PC-9 (cell line): ENCODE measurements around the gene RNF112. TPM values are rescaled to one million over a fixed set of nuclear protein-coding genes. Genes with fewer than 3 reads are reported as not detected.

Experiments used
- Bru-seq: library from RNA; stranded (reverse); fragments of 400-500 nt; gene quantifications from one replicate; lab custom pipeline; 2021; lab: Mats Ljungman, UMichigan
- BruChase-seq, 2 experiments: library from RNA; stranded (reverse); fragments of 400-500 nt; gene quantifications; one replicate each; lab custom pipeline; 2021; lab: Mats Ljungman, UMichigan
- BruUV-seq: library from RNA; stranded (reverse); fragments of 400-500 nt; replicated peaks from 2 replicates; lab custom pipeline; 2021; lab: Mats Ljungman, UMichigan
- CTCF ChIA-PET: fragments of 300-600 bp; sonication (Branson Sonifier 250); formaldehyde crosslinking; loops from one replicate; lab custom pipeline; 2022; ENCODE audit warnings: antibody characterized with exemption; lab: Charles Lee
- POLR2A ChIA-PET: fragments of 300-600 bp; sonication (Branson Sonifier 250); formaldehyde crosslinking; loops from one replicate; lab custom pipeline; 2022; ENCODE audit warnings: antibody characterized with exemption; ENCODE audit not compliant: unreplicated experiment; lab: Charles Lee
- DNase-seq, 2 experiments: peaks; one replicate each; pipeline versions ENCODE4 v3.0.0 to v3.0.0-alpha.2; 2015 to 2022; ENCODE audit warnings: mixed read lengths in 1 of 2
- H2AFZ ChIP-seq: fragments of 200-600 bp; sonication (generic); 2 replicates; pipeline ENCODE4 v1.8.1; 2017; ENCODE audit warnings: antibody characterized with exemption
- H3F3A ChIP-seq: fragments of 200-600 bp; sonication (generic); 2 replicates; pipeline ENCODE4 v1.8.1; 2017; ENCODE audit warnings: antibody characterized with exemption, mild to moderate bottlenecking, low read depth; ENCODE audit not compliant: insufficient read depth
- H3K27ac ChIP-seq: fragments of 200-600 bp; sonication (generic); 2 replicates; pipeline ENCODE4 v1.6.1; 2016; ENCODE audit warnings: mixed run types
- H3K27me3 ChIP-seq: fragments of 200-600 bp; sonication (generic); 2 replicates; pipeline ENCODE4 v1.6.1; 2016; ENCODE audit warnings: low read depth, mixed run types; ENCODE audit not compliant: insufficient read depth
- H3K36me3 ChIP-seq: fragments of 200-600 bp; sonication (generic); 2 replicates; pipeline ENCODE4 v1.6.1; 2016; ENCODE audit warnings: low read depth, mixed run types
- H3K4me1 ChIP-seq: fragments of 200-600 bp; sonication (generic); replicated peaks from 2 replicates; pipeline ENCODE4 v1.6.1; 2016; ENCODE audit warnings: mixed run types; ENCODE audit not compliant: insufficient read depth
- H3K4me2 ChIP-seq: fragments of 200-600 bp; sonication (generic); 2 replicates; pipeline ENCODE4 v1.6.1; 2017; ENCODE audit warnings: mixed run types
- H3K4me3 ChIP-seq: fragments of 200-600 bp; sonication (generic); 2 replicates; pipeline ENCODE4 v1.6.1; 2016; ENCODE audit warnings: mixed run types
- H3K79me2 ChIP-seq: fragments of 200-600 bp; sonication (generic); 2 replicates; pipeline ENCODE4 v1.6.1; 2017; ENCODE audit warnings: low read depth, mixed run types
- H3K9me2 ChIP-seq: fragments of 200-600 bp; sonication (generic); 2 replicates; pipeline ENCODE4 v1.8.1; 2017; ENCODE audit warnings: mild to moderate bottlenecking; ENCODE audit not compliant: insufficient read depth
- H3K9me3 ChIP-seq: fragments of 200-600 bp; sonication (generic); 2 replicates; pipeline ENCODE4 v1.8.1; 2016; ENCODE audit warnings: low read depth; ENCODE audit not compliant: insufficient read depth
- H4K20me1 ChIP-seq: fragments of 200-600 bp; sonication (generic); 2 replicates; pipeline ENCODE4 v1.8.1; 2017; ENCODE audit not compliant: insufficient read depth
- CTCF ChIP-seq: fragments of 200-600 bp; sonication (generic); conservative IDR thresholded peaks from 2 replicates; pipeline ENCODE4 v1.6.1; 2017; ENCODE audit warnings: mixed run types, antibody characterized with exemption, mild to moderate bottlenecking, moderate library complexity
- EZH2 ChIP-seq: fragments of 200-600 bp; sonication (generic); IDR thresholded peaks from 2 replicates; pipeline ENCODE4 v1.8.0; 2017; ENCODE audit warnings: antibody characterized with exemption, low read depth
- intact Hi-C: fragments of 100-400 bp; cut with micrococcal nuclease; formaldehyde crosslinking; loops from one replicate; pipeline ENCODE4 v1.10.0; 2022; ENCODE audit not compliant: unreplicated experiment
- long read RNA-seq: library from polyadenylated mRNA; stranded (forward); transcript quantifications from one replicate; pipeline ENCODE4 v2.0.0, GENCODE V29; 2022
- total RNA-seq: library from RNA; stranded (reverse); gene quantifications from 2 replicates; pipeline ENCODE4 v1.2.3, GENCODE V29; 2021

Gene RNF112
- total RNA-seq (2.0 and 2.3 TPM in 2 replicates), Bru-seq, nascent RNA (percentile 9 among the genes with signal in this experiment), BruChase-seq, experiment 1, labeled RNA remaining after a 2-hour chase (percentile 39 among the genes with signal in this experiment), BruChase-seq, experiment 2, labeled RNA remaining after a 6-hour chase (percentile 27 among the genes with signal in this experiment)
- long read RNA-seq, partial matches to known transcripts = 0 of 1 reads
- long read RNA-seq, other reads (novel, unspliced or antisense) = 1 of 1 reads

DNA sequence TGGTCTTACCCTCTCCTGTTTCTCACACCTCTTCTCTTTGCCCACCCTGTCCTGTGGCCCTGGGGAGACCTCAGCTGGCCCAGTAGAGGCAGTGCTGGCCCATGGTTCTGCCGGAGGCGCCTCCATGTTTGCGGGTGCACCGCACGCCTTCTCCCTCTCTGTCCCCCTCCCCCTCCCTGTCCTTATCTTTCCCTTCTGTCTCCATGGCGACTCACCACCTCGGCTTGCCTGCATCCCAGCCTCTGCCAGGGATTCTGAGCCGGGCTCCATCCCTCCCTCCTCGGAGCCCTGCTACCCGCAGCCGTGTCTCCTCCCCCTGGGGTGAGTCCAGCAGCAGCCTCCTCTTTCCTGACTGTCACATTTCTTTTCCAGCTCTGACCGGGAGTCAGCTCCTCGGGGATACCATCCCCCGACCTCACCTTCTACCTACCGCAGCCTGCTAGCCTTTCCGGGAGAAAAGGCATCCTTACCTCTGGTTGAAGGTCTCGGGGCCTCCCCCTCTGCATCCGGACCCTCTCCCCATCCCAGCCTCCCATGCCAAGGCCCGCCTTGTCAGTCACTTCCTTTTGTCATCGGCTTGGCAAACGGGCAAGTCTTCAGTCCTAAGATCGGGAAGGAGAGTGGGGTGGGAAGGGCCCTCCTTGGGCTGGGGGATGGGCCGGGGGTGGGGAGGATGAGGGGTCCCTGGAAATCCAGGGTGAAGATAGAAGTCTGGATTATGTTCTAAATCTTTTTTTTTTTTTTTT is at the start of gene RNF112:
Gene RNF112 (plus strand): TSS at position 358 of the 746 bp plus-strand sequence. CDS start 177 bp downstream, at position 535.
- CTCF ChIA-PET = interaction anchor here (0.6 kb wide), 1 partner anchor 102 kb away, joined by 9 read pairs; no protein-coding TSS in a partner anchor
- 0 out of 2 replicates have a peak, but pooled peaks cover 8% of the 10 kb centered on the region for H3F3A ChIP-seq
- H3K9me3 ChIP-seq = no peaks in the 10 kb centered on the region
- no peaks in the 10 kb centered on the region; the same call in 1 of the 2 replicates for H3K4me1 ChIP-seq
- no peak for DNase-seq
- no peaks in the 10 kb centered on the region for H3K27me3 ChIP-seq
- POLR2A ChIA-PET = no interaction called here
- H3K36me3 ChIP-seq = no peaks in the 10 kb centered on the region
- no peak for TF ChIP-seq EZH2
- no peak for TF ChIP-seq CTCF
- no peak within 1 kb of the TSS for H3K27ac ChIP-seq
- no TSS peak for BruUV-seq
- no peaks in the 10 kb centered on the region for H3K79me2 ChIP-seq
- H3K4me2 ChIP-seq = no peak within 1 kb of the TSS
- intact Hi-C loops = no loop called here
- H3K9me2 ChIP-seq = no peaks in the 10 kb centered on the region
- no peak within 1 kb of the TSS for H2AFZ ChIP-seq
- H3K4me3 ChIP-seq = no peak within 1 kb of the TSS
- H4K20me1 ChIP-seq = no peaks in the 10 kb centered on the region

GRCh38 chr17:19361326-19361725 is 49.7 kb upstream of the RNF112 start:
- Histone ChIP-seq H4K20me1 (no peaks in the 10 kb centered on the region), H3K36me3 (peaks cover 11% of the 10 kb centered on the region; the same call in 1 of the 2 replicates), H2AFZ (peak overlapping the region; percentile 88; the same call in 1 of the 2 replicates), H3K9me3 (no peaks in the 10 kb centered on the region), H3K79me2 (peaks cover 16% of the 10 kb centered on the region), H3K9me2 (no peaks in the 10 kb centered on the region), H3K4me1 (peaks cover 13% of the 10 kb centered on the region), H3K4me3 (peak overlapping the region; percentile 86; the same call in 1 of the 2 replicates), H3K27me3 (no peaks in the 10 kb centered on the region), H3K27ac (no peak overlapping the region), H3F3A (peaks cover 11% of the 10 kb centered on the region), H3K4me2 (peak overlapping the region; percentile 80)
- ChIA-PET POLR2A (no interaction called here), CTCF (interaction anchor here (2.4 kb wide), 1 partner anchor 16 kb away, joined by 27 read pairs; the partner anchor contains the start of gene MAPK7)
- intact Hi-C loops = loop anchor here (5.0 kb wide), 2 partner anchors 291 to 391 kb away; no protein-coding TSS in a partner anchor
- BruUV-seq = no TSS peak
- no peak for DNase-seq
- TF ChIP-seq CTCF (no peak), EZH2 (no peak)

DNA sequence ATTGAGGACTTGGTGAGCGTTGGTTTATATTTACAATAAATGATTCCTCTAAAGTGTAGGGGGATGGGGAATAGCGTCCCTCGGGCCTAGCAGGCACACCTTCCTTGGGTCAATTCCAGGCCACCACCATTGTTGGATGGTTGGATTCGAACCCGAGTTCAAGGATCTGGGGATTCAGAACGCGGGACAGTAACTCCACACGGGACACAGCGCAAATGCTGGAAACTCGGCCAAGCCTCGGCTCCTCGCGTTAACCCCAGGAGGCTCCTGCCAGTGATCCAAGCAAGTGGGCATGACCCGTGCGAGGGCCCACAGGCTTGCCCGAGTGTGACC is 49.1 kb upstream of the RNF112 start:
- no peaks in the 10 kb centered on the region for H3K9me2 ChIP-seq
- H3F3A ChIP-seq = peaks cover 10% of the 10 kb centered on the region
- TF ChIP-seq CTCF (no peak), EZH2 (no peak)
- H3K27me3 ChIP-seq = no peaks in the 10 kb centered on the region
- CTCF ChIA-PET = interaction anchor here (1.2 to 2.4 kb wide), 3 partner anchors 16 to 399 kb away, joined by 3 to 27 read pairs (median 19); partner anchors contain the start of gene MAPK7
- H4K20me1 ChIP-seq = no peaks in the 10 kb centered on the region
- peaks cover 13% of the 10 kb centered on the region for H3K4me1 ChIP-seq
- no peaks in the 10 kb centered on the region for H3K9me3 ChIP-seq
- peak overlapping the region; percentile 80 for H3K4me2 ChIP-seq
- H3K79me2 ChIP-seq = peaks cover 16% of the 10 kb centered on the region
- H3K27ac ChIP-seq = peak overlapping the region; percentile 85
- TSS peak; percentile 53 for BruUV-seq
- peaks cover 8% of the 10 kb centered on the region; the same call in 1 of the 2 replicates for H3K36me3 ChIP-seq
- H3K4me3 ChIP-seq = peak overlapping the region; percentile 86
- intact Hi-C loops = loop anchor here (1.0 to 5.0 kb wide), 5 partner anchors 35 to 390 kb away; no protein-coding TSS in a partner anchor
- H2AFZ ChIP-seq = peak overlapping the region; percentile 88
- no peak for DNase-seq
- POLR2A ChIA-PET = interaction anchor here (0.6 to 1.6 kb wide), 4 partner anchors 8 to 1483 kb away, joined by 3 to 19 read pairs (median 5); partner anchors contain the start of gene MAPK7
